Esophagus muscularis mucosa (tissue), 3 donors: ENCODE data around the gene DPY19L3.
"Not testable (repeated sequence)": the region's sequence is repeated elsewhere in the genome, so short reads cannot be mapped to it uniquely, and the experiment has no call there.

Experiments used
- POLR2A ChIP-seq: fragments of 450-650 bp; IDR thresholded peaks from one replicate; pipeline ENCODE4 v1.6.1; 2017; ENCODE audit warnings: antibody characterized with exemption, moderate library complexity, mild to moderate bottlenecking, low read depth
- POLR2AphosphoS5 ChIP-seq, 2 donors: sonication (generic); formaldehyde crosslinking; IDR thresholded peaks; one replicate each; pipeline ENCODE4 v1.6.1; 2017; ENCODE audit warnings: antibody characterized with exemption in 2 of 2
- TF ChIP-seq, protein P1 (sequence below), 3 experiments: fragments of 200-600 bp in 2 of 3; fragments of 450-650 bp in 1 of 3; sonication (generic) in 2 of 3; IDR thresholded peaks; one replicate each; pipeline ENCODE4 v1.5.1; 2017 to 2019; ENCODE audit warnings: antibody characterized with exemption in 3 of 3, mild to moderate bottlenecking in 2 of 3, moderate library complexity in 1 of 3

DNA sequence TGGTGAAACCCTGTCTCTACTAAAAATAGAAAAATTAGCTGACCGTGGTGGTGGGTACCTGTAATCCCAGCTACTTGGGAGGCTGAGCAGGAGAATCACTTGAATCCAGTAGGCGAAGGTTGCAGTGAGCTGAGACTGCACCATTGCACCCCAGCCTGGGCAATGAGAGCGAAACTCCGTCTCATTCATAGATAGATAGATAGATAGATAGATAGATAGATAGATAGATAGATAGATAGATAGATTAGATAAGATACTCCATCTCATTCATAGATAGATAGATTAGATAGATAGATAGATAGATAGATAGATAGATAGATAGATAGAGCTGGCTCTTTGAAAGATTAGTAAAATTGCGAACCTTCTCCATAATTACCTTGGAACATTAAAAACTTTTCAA is 42.0 kb downstream of the DPY19L3 start:
- TF ChIP-seq, protein P1, sequence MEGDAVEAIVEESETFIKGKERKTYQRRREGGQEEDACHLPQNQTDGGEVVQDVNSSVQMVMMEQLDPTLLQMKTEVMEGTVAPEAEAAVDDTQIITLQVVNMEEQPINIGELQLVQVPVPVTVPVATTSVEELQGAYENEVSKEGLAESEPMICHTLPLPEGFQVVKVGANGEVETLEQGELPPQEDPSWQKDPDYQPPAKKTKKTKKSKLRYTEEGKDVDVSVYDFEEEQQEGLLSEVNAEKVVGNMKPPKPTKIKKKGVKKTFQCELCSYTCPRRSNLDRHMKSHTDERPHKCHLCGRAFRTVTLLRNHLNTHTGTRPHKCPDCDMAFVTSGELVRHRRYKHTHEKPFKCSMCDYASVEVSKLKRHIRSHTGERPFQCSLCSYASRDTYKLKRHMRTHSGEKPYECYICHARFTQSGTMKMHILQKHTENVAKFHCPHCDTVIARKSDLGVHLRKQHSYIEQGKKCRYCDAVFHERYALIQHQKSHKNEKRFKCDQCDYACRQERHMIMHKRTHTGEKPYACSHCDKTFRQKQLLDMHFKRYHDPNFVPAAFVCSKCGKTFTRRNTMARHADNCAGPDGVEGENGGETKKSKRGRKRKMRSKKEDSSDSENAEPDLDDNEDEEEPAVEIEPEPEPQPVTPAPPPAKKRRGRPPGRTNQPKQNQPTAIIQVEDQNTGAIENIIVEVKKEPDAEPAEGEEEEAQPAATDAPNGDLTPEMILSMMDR (IDR thresholded peaks at IDR 0.05), result not testable (repeated sequence)
- TF ChIP-seq POLR2AphosphoS5 (IDR thresholded peaks at IDR 0.05); POLR2A: not testable (repeated sequence)
